CD4-positive, alpha-beta T cell treated with Interleukin-15 for 1 hour (primary cell): ENCODE results near the gene CFAP46.
"Not testable (repeated sequence)": the region's sequence is repeated elsewhere in the genome, so short reads cannot be mapped to it uniquely, and the experiment has no call there.

Experiments used
- DNase-seq: peaks from one replicate; pipeline ENCODE4 v3.0.0-alpha.2; 2020

Gene CFAP46

DNA sequence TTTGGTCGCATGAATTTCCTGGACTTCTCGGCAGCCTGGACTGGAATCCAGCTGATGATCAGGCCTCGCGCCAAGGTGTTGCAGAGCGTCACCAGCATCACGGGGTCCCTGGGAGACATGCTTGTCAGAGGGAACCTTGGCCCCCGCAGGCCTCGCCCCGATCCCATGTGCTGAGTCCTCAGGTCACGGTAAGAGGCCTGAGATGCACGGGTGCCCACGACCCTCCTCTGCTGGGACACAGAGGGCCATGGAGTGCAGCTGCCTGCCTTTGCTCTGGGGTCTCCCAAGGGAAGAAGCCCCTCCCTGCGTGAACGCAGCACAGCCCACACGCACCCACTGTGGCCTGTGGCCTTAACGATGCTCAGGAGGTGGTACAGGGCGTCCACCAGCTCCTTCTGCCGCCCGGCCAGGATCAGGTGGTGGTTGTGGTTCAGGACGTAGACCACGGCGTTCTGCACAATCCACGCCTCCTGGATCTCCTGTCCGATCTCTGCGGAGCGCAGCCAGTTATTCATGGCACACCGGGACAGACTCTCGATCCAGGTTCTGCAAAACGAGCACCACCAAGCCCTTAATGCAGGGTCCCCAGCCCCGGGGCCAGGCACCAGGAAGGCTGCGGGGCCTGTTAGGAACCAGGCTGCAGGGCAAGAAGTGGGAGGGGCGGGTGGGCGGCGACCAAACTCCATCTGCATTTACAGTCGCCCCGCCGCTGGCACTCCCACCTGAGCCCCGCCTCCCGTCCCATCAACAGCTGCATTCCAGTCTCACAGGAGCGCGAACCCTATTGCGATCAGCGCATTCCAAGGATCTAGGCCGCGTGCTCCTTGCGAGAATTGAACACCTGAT lies 29.4 kb downstream of the CFAP46 start:
- DNase-seq = peak; percentile 13

- DNase-seq = no peak
These were observed 30.1 kb downstream of the CFAP46 start for GRCh38 chr10:132912225-132912712.

- DNase-seq = no peak
These were observed 30.6 kb downstream of the CFAP46 start for GRCh38 chr10:132911786-132912097.

DNA sequence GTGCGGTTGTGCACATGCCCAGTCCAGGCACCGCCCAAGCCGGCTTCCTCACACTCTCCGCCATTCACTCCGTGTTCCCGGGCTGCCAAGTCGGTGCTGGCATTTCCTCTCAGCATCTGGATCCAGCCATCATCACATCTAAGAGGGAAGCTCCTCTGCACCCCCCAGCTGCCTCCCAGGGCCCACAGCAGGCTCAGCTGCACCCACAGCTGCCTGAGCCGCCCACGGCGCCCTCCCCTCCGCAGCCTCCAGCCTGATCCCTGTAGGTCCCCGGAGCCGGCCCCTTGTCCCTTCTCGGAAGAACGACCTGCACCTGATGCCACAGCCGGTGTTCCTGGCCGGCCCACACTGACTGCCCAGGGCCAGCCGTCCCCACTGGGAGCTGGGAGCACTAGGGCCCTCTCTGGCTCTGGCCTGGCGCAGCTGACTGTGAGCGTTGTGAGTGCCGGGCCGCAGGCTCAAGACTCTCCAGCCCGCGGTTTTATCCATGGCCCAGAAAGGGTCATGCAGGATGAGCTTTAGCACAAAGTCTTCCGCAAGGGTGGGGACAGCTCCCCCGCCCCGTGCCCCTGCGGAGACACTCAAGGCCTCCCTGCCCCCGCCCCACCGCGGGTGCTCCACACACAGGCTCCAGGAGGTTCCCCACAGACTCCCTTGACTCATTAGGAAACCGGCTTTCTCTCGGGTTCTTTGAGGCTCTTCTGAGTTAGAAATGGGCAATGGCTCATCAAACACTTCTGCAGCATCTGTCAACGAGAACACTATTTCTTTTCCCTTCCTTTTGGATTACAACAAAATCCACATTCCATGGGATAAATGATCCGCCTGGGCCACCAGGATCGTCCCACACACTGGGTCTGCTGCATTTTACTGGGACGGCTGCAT lies 31.2 kb downstream of the CFAP46 start:
- peak; percentile 12 for DNase-seq

DNA sequence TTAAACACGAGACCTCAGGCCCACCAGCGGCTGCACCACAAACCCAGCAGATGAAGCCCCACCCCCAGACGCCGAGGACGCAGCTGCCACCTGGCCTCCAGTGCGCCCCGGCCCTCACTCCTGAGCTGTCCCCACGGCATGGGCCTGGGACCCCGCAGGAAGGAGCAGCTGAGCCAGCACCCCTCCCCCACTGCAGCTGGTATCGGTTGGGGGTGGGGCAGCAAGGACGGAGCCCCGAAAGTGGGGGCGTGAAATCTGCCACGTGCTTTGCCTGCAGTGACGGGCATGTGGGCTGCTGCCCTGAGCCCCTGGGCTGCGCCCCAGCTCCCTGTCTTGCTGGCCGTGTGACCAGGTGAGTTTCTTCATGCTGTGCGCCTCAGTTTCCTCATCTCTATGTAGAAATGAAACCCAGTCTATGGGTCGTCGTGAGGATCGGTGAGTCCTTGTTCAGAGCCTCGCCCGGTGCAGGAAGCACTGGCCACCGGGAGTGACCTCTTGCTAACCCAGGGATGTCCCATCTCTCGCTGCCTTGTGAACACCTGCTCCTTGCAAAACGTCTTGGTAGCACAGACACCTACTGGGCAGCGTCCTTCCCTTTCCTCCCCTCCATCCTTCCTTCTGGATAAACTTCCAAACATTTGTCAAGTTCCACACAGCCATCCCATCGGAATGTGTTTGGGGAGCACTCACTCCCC lies 32.0 kb downstream of the CFAP46 start:
- peak; percentile 10 for DNase-seq

- peak; percentile 14 for DNase-seq
These were observed 32.8 kb downstream of the CFAP46 start for GRCh38 chr10:132909491-132910071.

DNA sequence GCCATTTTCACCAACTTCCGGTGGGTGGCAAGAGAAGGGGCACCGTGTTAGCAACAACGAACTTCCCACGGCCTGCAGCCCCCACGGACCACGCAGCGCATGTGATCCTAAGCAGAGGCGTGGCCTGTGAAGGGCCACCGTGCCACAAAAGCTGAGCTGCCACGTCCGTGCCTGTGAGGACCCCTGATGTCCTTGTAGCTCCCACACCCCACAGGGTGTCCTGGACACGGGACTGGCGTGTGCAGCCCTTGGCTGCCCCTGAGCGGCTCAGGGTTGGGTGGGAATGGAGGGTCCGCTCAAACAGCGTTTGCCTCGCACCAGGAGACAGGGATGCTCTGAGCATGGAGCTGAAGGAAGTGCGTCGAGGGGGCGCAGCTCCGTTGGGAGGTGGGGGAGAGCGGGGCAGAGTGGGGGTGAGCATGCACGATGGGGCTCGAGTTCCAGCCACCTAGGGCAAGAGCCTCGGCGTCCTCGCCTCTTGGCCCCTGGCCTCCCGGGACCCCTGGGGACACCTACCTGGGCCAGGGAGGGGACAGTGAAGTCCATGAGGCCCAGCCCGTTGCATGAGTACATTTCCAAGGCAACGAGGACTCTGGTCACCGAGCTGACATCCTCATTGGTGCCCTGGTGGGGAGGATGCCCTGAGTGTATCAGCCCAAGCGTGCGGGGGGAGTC lies 33.6 kb downstream of the CFAP46 start:
- peak; percentile 2 for DNase-seq

DNA sequence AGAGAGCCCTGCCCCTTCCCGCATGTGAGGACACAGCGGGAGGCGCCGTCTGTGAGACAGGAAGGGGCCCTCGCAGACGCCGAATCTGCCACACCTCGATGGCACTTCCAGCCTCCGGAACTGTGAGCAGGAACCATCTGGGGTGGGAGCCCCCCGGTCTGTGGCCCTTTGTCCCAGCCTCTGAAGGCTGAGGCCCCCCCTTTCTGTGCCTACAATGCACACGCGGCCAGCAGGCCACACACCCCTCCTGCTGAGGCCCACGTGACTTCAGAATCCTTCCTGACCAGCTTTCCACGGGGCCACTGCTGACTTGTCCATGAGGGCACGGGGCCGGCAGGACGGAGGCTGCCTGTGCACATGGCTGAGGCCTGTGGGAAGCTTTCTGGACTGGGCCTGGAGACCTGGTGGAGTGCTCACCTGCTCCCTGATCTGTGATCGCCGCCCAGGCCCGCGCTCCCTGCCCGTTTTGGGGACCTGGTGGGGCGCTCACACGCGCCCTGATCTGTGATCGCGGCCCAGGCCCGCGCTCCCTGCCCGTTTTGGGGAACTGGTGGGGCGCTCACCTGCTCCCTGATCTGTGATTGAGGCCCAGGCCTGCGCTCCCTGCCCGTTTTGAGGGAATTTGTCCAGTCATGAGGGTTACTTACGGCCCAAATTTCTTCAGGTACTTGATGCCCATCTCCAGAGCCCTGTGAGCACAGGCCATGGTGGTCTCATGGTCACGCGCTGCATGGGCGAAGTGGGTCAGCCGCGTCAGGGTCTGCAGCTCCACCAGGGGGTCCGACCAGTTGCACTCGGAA lies 34.3 kb downstream of the CFAP46 start:
- DNase-seq = peak; percentile 16

GRCh38 chr10:132906836-132907235 lies 35.5 kb downstream of the CFAP46 start:
- DNase-seq = peak; percentile 10

DNA sequence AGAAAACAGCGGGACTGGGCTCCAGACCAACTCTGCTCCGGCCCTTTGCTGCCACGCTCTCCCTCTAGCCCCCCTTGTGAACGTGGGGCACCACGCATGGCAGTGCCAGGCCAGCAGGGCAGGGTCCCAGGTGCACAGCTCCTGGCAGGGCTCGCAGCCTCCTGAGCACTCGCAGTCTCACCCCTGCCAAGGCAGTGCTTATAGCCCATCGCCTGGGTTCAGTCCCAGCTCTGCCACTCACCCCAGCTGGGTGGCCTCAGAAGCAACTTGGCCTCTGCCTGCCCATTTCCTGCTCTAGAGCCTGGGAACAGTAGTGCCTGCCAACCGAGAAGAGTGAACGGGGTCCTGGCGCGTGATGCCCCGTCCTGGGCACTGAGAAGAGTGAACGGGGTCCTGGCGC lies 36.3 kb downstream of the CFAP46 start:
- DNase-seq = peak; percentile 12

DNA sequence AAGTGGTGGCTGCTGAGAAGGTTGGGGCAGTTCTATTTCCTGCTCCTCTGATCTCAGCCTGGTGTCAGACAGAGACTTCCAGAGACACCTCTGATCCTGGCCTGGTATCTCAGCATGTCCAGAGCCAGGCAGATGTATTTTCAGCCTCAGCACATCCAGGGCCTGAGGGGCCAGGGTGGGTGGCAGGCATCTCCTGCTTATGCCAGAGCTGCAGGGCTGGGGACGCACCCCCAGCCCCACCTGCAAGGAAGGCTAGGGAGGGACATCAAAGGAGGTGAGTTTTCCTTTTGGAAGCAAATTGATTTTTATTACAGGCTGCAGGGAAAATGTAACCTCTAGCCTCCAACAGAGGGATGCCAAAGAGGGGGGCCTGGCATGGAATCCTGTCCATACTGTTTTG lies 36.7 kb downstream of the CFAP46 start:
- DNase-seq = peak; percentile 3

- peak; percentile 13 for DNase-seq
These were observed 37.3 kb downstream of the CFAP46 start for GRCh38 chr10:132904814-132905649.

DNA sequence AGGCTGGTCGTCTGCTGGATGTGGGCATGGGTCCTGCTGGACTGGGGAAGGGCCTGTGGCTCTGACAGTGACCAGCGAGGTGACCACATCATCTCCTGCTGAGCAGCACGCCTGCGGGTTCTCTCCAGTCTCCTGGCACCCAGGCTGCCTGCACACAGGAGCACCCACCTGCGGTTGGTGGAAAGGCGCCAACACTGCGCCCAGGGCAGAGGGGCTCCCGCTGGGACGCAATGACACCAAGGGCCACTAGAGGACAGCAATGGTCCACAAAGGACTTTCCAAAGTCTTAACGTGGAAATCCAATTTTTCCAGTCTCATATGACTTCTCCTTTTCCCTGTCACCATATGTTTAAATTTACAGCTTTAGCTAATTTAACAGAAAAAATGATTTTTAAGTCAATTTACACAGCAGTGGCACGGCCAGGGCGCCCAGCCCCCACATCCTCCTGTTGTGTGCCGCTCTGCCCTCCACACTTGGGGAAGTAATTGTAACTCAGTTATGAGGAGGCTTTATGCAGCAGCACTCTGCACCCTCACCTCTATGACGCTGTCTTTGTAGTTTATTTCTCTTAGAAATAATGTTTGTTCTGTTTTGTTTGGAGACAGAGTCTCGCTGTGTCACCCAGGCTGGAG lies 38.1 kb downstream of the CFAP46 start:
- DNase-seq = peak; percentile 17

- not testable (repeated sequence) for DNase-seq
These were observed 39.5 kb downstream of the CFAP46 start for GRCh38 chr10:132902656-132903575.

DNA sequence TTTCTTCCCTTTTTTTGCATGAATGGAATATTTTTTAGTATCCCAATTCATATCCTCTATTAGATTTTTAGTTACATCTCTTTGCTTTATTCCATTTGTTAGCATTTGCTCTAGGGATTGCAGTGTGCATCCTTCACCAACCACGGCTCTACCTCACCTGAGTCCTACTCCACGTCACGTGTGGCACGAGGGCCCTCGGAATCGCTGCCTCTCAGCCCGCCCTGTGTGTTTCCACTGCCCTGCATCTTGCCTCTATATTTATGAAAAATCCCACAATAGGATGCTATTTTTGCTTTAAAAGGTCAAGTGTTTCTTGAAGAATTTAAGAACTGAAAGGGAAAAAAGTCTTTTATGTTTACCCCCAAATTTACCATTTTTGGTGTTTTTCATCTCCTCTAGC lies 41.0 kb downstream of the CFAP46 start:
- DNase-seq = peak; percentile 11

- peak; percentile 11 for DNase-seq
These were observed 42.1 kb downstream of the CFAP46 start for GRCh38 chr10:132900211-132900756.

DNA sequence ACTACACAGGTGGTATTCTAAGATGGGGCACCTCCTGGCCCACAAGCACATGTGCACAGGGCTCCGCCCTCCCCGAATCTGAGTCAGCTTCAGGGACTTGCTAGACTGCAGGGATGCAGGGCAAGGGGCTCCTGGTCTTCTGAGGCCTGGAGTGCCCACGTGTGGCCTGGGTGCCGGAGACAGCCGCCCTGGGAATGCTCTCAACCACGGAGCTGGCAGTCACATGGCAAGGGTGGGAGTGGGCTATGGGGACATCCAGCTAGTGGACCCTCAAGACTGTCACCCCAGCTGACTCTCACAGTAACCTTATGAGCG lies 42.7 kb downstream of the CFAP46 start:
- DNase-seq = no peak

GRCh38 chr10:132899054-132899750 lies 43.2 kb downstream of the CFAP46 start:
- DNase-seq = peak; percentile 15
